Activated CD8-positive, alpha-beta T cell treated with anti-CD3 and anti-CD28 coated beads for 36 hours (primary cell): Measurements from ENCODE around the gene METTL3. TPM values are rescaled to one million over a fixed set of nuclear protein-coding genes. Genes with fewer than 3 reads are reported as not detected.

Experiments used
- ATAC-seq: fragments of 200-7000 bp; cut with Tn5 transposase; one replicate; pipeline ENCODE4 v1.10.0; 2021; ENCODE audit warnings: mild to moderate bottlenecking, moderate library complexity
- CTCF ChIA-PET: fragments of 350-600 bp; sonication (Branson Sonifier 250); formaldehyde crosslinking; loops from one replicate; lab custom pipeline; 2021; ENCODE audit warnings: antibody characterized with exemption; lab: Charles Lee
- POLR2A ChIA-PET: fragments of 350-600 bp; sonication (Branson Sonifier 250); formaldehyde crosslinking; loops from one replicate; lab custom pipeline; 2021; ENCODE audit warnings: antibody characterized with exemption; lab: Charles Lee
- DNase-seq: peaks from one replicate; pipeline ENCODE4 v3.0.0-alpha.2; 2020
- H3K27ac Mint-ChIP-seq: one replicate; pipeline ENCODE4 v1.8.0; 2021; ENCODE audit warnings: mild to moderate bottlenecking, mixed read lengths
- H3K27me3 Mint-ChIP-seq: one replicate; pipeline ENCODE4 v1.8.0; 2021; ENCODE audit warnings: mixed read lengths
- H3K36me3 Mint-ChIP-seq: one replicate; pipeline ENCODE4 v1.8.0; 2021; ENCODE audit warnings: low read depth, mixed read lengths
- H3K4me1 Mint-ChIP-seq: one replicate; pipeline ENCODE4 v1.8.0; 2021; ENCODE audit warnings: low read depth, mixed read lengths
- H3K4me3 Mint-ChIP-seq: one replicate; pipeline ENCODE4 v1.8.0; 2021; ENCODE audit warnings: mild to moderate bottlenecking, moderate library complexity, mixed read lengths
- H3K9me3 Mint-ChIP-seq: one replicate; pipeline ENCODE4 v1.8.0; 2021; ENCODE audit warnings: mixed read lengths
- CTCF ChIP-seq: fragments of 200-600 bp; IDR thresholded peaks from one replicate; pipeline ENCODE4 v1.8.0; 2022; ENCODE audit warnings: antibody characterized with exemption, mild to moderate bottlenecking
- intact Hi-C: fragments of 100-400 bp; cut with micrococcal nuclease; formaldehyde crosslinking; loops from one replicate; pipeline ENCODE4 v1.10.0; 2022
- total RNA-seq, 2 experiments: library from RNA; stranded (reverse); gene quantifications; one replicate each; pipeline ENCODE4 v1.2.3, GENCODE V29; 2021

The METTL3 gene
- total RNA-seq, 2 experiments from 2014 or later: 66.7 to 70.8 TPM

DNA sequence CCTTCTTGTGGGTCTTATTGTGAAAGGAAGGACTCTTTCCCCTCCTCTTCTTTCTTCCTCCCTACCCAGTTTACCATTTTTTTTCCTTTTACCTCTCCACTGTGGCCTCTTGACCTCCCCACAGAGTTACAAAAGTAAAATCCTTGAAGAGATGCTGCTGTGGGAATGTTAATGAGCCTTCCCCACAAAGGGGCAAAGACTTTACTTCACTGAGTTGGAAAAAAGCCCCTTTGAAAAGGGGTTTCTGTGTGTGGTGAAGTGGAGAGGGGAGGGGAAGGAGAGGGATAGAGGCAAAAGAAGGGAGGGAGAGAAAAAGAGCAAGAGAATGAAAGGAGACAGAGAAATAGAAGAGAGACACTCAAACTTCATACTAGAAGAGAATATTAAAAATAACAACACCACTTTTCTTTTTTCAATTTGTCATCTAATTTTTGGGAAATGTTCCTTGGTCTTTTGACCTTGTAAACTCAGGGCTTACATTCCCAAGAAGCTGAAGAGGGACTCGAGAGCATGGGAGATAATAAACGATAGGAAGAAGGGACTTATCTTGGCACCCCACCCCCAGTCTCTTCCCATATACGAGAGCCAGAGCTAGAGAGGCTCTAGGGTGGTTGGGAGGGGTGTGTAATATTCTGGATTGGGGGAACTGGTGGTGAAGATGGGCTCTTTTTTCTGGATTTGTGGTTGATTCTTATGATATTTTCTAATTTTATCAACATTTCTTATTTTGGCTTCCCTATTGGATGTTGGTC is 28.2 kb upstream of the METTL3 start:
- CTCF ChIA-PET: no interaction called here
- no peak for TF ChIP-seq CTCF
- H3K4me3 Mint-ChIP-seq: no peak overlapping the region
- peaks cover 34% of the 10 kb centered on the region for H3K27me3 Mint-ChIP-seq
- POLR2A ChIA-PET: no interaction called here
- no peak for DNase-seq
- no peak overlapping the region for H3K27ac Mint-ChIP-seq
- peaks cover 10% of the 10 kb centered on the region for H3K4me1 Mint-ChIP-seq
- H3K36me3 Mint-ChIP-seq: no peaks in the 10 kb centered on the region
- no peak for ATAC-seq
- intact Hi-C loops: no loop called here
- no peaks in the 10 kb centered on the region for H3K9me3 Mint-ChIP-seq

GRCh38 chr14:21537090-21537424 is 25.9 kb upstream of the METTL3 start:
- Mint-ChIP-seq H3K27me3 (peaks cover 36% of the 10 kb centered on the region), H3K36me3 (no peaks in the 10 kb centered on the region), H3K9me3 (no peaks in the 10 kb centered on the region), H3K27ac (no peak overlapping the region), H3K4me3 (no peak overlapping the region), H3K4me1 (peaks cover 10% of the 10 kb centered on the region)
- POLR2A ChIA-PET: interaction anchor here (0.6 to 1.0 kb wide), 2 partner anchors 48 to 49 kb away, joined by 3 to 4 read pairs; no protein-coding TSS in a partner anchor
- DNase-seq: no peak
- intact Hi-C loops: no loop called here
- no peak for TF ChIP-seq CTCF
- CTCF ChIA-PET: interaction anchor here (1.0 to 1.9 kb wide), 2 partner anchors 25 to 38 kb away, joined by 3 to 9 read pairs; no protein-coding TSS in a partner anchor
- ATAC-seq: no peak

DNA sequence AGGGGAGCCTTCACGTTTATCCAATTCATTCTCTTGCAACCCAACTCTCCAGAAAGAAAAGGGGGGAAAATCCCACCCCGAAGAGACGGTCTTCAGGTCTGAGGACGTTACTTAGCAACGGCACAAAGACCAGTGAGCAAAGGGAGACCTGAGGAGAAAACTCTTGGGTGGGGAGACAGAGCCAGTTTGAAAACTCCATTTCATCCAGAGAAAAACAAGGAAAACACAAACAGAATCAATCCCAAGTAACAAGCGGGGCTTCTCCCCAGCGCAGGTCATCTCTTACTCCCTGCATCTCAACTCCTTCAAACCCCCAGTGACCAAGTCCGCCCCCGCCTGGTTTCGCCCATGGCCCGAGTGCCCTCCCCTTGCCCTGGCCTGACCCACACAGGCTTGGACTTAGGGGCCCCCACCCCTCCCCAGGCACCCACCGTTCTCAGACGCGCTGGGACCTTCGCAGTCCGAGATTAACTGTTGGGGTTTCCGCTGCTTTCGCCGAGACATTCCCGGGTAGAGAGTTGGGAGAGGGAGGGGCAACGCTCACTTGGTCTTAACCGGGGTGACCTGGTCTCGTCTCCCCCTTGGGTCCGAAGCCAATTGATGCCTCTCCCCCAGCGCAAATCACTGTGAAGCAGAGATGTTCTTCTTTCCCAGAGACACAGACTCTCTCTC is 25.4 kb upstream of the METTL3 start:
- intact Hi-C loops: no loop called here
- H3K9me3 Mint-ChIP-seq: no peaks in the 10 kb centered on the region
- H3K27me3 Mint-ChIP-seq: peaks cover 36% of the 10 kb centered on the region
- CTCF ChIA-PET: interaction anchor here (1.2 to 1.9 kb wide), 2 partner anchors 38 kb away, joined by 4 to 9 read pairs; no protein-coding TSS in a partner anchor
- H3K4me3 Mint-ChIP-seq: no peak overlapping the region
- H3K4me1 Mint-ChIP-seq: peaks cover 10% of the 10 kb centered on the region
- H3K27ac Mint-ChIP-seq: no peak overlapping the region
- ATAC-seq: no peak
- no peaks in the 10 kb centered on the region for H3K36me3 Mint-ChIP-seq
- no peak for TF ChIP-seq CTCF
- no peak for DNase-seq
- POLR2A ChIA-PET: interaction anchor here (0.6 to 1.0 kb wide), 2 partner anchors 47 to 49 kb away, joined by 3 to 4 read pairs; no protein-coding TSS in a partner anchor

- DNase-seq (no peak), ATAC-seq (no peak)
- Mint-ChIP-seq H3K9me3 (no peaks in the 10 kb centered on the region), H3K4me1 (peaks cover 10% of the 10 kb centered on the region), H3K4me3 (no peak overlapping the region), H3K27me3 (peaks cover 36% of the 10 kb centered on the region), H3K27ac (no peak overlapping the region), H3K36me3 (no peaks in the 10 kb centered on the region)
- POLR2A ChIA-PET: no interaction called here
- TF ChIP-seq CTCF: no peak
- CTCF ChIA-PET: interaction anchor here (1.2 kb wide), 1 partner anchor 37 kb away, joined by 4 read pairs; no protein-coding TSS in a partner anchor
- intact Hi-C loops: no loop called here
Measured at GRCh38 chr14:21535545-21536417, 24.6 kb upstream of the METTL3 start.
